HG03432 (cell line): ENCODE results near the gene STPG2.
"Not testable (repeated sequence)": the region's sequence is repeated elsewhere in the genome, so short reads cannot be mapped to it uniquely, and the experiment has no call there.

Experiments
- ATAC-seq: cut with Tn5 transposase; IDR thresholded peaks from one replicate; pipeline ENCODE4 v1.9.1; 2021; ENCODE audit warnings: mild to moderate bottlenecking, moderate library complexity; ENCODE audit not compliant: unreplicated experiment

STPG2 gene

DNA sequence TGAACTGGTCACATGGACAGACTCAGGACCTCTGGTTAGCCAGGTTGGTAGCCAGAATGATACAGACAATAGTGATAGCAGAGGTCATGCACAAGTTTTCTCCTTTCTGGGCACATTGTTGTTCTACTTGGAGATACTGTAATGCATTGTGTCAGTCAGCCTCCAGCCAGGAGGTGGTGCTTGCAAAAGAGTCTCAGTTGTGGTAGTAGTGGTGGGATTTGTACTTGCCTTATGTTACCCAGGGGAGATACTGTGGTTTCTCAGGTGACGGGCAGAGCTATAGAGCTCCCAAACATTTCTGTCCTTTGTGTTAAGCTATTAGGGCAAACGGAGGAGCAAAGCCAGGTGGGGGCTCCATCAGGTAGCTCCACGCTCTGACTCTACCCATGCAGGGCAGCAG, 190.5 kb downstream of the STPG2 start:
- no peak for ATAC-seq

DNA sequence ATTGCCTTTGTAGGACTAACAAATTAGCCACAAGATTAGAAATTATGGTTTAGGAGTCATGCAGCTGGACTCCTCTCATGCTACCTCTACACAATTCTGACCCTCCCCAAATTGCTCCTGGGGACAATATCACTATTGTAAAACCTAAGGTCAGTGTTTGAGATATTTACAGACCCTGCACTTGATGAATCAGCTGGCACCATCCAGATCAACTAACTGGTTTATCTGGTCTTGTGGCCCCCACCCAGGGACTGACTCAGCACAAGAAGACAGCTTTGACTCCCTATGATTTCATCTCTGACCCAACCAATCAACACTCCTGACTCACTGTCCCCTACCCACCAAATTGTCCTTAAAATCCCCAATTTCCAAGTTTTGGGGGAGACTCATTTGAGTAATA, 192.4 kb downstream of the STPG2 start:
- ATAC-seq: no peak

DNA sequence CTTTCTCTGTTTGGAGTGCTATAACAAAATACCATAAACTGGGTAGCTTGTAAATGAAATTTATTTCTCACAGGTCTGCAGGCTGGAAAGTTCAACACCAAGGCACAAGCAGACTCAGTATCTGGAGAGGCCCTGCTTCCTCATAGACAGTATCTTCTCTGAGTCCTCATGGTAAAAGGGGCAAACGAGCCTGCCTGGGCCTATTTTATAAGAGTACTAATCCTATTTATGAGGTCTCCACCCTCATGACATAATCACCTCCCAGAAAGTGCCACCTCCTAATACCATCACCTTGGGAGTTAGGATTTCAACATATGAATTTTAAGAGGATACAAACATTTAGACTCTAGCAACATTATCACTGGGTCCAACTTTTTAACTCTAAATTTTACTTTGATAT, 200.3 kb downstream of the STPG2 start:
- no peak for ATAC-seq

DNA sequence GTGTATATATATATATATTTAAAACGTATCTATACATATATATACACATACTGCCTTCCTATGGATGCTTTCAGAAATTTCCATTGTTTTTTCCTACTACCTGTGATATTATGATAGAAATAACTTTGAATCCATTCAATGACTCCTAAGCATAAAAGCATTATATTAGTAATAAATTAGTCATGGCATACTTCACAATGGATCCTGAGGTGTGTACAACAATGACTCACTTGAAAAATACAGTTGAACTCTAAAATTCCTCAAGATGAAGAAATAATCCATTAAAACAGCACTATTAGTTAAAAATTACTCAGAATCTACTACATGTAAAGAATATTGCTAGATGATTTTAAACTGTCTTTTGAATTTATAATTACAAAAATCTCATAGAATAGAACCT, 201.1 kb downstream of the STPG2 start:
- ATAC-seq: no peak

DNA sequence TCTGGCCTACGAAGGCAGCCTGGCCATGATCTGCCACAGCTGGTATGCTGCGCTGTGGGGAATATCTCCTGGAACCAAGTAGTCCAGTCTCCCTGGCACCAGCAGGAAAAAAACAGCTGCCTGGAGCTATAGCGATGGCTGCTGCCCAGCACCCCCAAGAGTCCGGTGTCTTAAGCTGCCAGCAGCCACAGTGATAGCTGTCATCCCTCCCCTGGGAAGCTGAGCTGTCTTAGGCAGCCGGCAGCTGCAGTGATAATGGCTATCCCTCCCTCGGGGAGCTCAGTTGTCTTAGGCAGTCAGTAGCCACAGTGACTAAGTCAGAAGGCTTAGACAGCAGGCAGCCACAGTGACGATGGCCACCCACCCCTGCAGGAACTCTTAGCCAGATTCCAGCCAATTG, 205.1 kb downstream of the STPG2 start:
- no peak for ATAC-seq

DNA sequence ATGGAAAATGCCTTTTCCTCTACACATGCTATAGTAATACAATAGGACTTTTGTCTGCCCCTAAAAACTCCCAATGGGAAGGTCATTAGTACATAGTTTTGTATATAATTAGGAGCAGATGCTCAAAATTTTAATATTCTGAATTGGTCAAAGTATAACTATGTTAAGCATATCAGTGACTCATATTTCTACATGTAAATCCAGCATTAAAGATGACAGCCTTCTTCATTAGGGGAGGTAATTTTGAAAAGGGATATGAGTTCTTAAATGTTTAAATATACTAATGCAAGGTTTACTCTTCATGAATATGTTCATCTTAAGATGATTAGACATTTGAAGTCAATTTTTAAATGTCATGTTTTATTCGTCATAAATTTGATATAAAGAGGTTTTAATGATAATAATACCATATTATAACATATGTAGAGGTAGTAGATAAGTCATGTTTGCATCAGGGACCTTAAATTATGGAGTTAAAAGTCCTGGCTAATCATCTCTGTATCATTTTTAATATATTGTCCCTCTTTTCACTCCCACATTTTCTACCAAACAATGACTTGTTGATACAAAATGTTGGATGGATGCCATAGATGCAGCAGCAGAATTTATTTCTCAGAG, 218.8 kb downstream of the STPG2 start:
- no peak for ATAC-seq

DNA sequence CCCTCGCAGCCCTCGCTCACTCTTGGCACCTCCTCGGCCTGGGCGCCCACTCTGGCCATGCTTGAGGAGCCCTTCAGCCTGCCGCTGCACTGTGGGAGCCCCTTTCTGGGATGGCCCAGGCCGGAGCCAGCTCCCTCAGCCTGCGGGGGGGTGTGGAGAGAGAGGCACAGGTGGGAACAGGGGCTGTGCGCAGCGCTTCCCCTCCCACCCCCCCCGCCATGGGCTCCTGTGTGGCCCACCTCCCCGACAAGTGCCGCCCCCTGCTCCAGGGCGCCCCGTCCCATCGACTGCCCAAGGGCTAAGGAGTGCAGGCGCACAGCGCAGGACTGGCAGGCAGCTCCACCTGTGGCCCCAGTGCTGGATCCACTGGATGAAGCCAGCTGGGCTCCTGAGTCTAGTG, 220.2 kb downstream of the STPG2 start:
- no peak for ATAC-seq

DNA sequence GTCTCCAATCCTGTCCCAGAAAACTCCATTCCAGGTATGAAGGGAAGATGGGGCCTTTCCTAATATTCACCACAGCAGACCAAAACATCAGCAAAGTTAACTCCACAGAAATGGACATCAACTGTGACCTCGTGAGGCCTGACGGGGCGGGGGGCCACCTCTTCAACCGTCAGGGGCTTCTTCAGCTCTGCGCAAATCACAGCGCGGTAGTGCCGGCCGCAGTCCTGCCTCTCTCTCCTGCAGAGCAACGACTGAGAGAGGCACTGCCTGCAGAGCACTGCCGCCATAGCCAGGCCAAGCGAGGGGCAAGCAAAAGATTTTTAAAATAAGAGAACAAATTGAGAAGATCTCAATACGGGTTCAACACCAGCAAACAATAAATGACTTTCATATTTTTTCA, 226.2 kb downstream of the STPG2 start:
- no peak for ATAC-seq

DNA sequence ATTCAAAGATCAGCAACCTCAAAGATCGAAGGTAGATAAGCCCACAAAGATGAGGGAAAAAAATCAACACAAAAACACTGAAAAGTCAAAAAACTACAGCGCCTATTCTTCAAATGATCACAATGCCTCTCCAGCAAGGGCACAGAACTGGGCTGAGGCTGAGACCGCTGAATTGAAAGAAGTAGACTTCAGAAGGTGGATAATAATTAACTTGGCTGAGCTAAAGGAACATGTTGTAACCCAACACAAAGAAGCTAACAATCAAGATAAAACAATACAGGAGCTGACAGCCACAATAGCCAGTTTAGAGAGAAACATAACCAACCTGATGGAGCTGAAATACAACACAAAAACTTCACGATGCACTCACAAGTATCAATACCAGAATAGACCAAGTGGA, 231.1 kb downstream of the STPG2 start:
- no peak for ATAC-seq

DNA sequence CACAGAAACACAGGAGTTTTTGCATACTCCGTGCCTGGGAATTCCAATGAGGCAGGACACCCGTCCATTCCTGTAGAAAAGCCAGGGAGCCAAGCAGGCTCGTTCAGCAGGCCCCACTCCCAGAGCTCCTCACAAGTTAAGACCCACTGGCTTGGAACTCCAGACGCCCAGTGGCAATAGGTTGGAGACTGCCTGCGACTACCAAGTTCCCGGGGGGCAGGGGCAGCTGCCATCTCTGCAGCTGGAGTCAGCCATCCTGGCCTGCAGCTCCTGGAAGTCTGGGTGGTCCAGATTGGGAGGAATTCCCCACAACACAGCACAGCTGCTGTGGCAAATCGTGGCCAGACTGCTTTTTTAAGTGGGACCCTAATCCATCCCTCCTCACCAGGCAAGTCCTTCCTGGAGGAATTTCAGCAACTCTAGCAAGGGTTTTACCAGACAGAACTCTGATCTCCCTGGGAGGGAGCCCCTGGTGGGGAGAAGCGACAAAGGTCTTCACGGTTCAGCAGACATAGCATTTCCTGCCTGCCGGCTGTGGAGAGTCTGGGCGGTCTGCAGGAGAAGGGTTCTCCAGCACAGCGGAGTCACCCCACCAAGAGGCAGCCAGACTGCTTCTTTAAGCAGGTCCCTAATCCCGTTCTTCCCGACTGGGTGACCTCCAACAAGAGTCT, 231.9 kb downstream of the STPG2 start:
- ATAC-seq: no peak

DNA sequence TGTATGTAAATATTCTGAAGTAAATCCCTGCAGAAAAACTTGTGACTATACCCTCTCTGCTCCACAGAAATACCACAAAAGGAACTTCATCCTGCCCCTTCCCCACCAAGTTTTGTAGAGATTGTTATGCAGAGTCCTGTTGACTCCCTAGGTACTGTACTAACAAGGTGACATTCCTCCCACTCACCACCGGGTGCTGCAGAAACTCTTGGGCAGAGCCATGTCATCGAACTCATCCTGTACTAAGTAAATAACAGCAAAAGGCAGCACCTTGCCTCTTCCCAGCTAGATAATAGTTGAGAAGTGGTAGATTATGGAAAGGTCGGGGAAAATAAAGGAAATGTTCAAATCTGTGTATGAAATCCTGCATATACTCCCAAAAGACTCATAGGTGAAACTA, 233.3 kb downstream of the STPG2 start:
- ATAC-seq: no peak

DNA sequence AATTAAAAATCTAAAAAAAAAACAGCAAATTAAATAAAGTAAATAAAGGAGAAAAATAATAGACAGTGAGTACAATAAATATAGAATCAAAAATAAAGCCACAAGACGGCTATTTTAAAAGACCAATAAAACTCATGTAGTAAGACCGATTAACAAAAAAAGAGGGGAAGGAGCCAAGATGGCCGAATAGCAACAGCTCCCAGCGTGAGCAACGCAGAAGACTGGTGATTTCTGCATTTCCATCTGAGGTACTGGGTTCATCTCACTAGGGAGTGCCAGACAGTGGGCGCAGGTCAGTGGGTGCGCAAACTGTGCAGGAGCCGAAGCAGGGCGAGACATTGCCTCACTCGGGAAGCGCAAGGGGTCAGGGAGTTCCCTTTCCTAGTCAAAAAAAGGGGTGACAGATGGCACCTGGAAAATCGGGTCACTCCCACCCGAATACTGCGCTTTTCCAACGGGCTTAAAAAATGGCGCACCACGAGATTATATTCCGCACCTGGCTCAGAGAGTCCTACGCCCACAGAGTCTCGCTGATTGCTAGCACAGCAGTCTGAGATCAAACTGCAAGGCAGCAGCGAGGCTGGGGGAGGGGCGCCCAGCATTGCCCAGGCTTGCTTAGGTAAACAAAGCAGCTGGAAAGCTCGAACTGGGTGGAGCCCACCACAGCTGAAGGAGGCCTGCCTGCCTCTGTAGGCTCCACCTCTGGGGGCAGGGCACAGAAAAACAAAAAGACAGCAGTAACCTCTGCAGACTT, 239.7 kb downstream of the STPG2 start:
- not testable (repeated sequence) for ATAC-seq

DNA sequence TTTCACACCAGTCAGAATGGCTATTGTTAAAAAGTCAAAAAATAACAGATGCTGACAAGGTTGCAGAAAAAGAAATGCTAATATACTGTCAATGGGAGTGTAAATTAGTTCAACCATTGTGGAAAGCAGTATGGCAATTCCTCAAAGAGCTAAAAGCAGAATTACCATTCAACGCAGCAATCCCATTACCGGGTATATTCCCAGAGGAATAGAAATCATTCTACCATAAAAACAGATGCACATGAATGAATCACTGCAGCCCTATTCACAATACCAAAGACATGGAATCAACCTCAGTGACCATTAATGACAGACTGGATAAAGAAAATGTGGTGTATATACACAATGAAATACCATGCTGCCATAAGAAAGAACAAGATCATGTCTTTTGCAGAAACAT, 243.0 kb downstream of the STPG2 start:
- no peak for ATAC-seq

DNA sequence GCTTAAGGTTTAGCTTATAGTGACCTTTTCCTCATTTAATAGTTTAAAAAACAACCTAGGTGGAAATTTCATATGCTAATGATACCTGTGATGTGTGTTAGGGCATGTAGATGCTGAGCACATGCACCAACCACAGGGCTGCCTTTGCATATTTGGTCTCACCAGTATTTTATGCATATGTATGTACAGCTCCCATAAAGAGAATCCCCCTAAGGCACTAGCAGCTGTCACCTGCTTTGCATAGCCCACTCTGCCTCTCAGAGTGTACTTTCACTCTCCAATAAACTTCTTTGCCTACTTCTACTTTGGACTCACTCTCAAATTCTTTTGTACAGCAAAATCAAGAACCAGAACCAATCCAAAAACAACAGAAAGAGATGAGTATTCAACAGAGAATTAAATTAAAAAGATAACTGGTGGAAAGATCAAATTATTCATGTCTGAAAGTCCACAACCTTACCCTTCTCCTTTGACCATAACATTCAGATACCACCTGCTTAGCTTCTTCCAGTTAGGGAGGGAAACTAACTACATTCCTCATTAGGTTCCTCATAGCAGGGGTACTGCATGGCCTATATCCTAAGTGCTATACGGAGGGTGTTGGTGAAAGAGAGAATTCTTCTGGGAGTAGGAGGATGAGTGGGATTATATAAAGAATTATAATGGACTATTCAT, 250.5 kb downstream of the STPG2 start:
- ATAC-seq: no peak

DNA sequence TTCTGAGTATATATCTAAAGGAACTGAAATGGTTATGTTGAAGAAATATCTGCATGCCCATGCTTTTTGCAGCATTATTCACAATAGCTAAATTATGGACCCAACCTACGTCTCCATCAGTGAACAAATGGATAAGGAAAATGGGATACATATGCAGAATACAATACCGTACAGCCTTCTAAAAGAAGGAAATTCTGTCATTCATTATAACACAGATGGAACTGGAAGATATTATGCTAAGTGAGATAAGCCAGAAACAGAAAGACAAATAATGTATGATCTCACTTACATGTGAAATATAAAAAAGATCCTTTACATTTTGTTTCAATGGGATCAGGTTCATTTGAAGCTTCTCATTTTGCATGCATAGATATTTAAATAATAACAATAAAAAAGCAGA, 263.3 kb downstream of the STPG2 start:
- ATAC-seq: no peak

DNA sequence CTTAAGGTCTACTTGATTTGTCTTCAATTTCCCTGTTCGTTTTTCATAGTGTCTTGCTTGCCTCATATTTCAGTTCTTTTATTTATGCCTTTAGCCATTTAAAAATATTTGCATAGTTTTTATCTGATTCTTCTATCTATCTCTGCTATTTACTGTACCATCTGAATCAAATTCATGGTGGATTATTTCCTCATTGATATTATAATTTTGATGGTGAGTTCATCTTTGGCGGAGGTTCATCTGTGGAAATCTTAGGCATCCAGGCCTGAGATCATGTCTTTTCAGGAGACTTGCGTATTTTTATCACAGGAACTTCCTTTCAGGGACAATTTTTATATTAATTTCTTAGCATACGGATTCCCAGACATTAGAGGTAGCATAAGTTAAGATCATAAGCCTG, 275.2 kb downstream of the STPG2 start:
- ATAC-seq: no peak

DNA sequence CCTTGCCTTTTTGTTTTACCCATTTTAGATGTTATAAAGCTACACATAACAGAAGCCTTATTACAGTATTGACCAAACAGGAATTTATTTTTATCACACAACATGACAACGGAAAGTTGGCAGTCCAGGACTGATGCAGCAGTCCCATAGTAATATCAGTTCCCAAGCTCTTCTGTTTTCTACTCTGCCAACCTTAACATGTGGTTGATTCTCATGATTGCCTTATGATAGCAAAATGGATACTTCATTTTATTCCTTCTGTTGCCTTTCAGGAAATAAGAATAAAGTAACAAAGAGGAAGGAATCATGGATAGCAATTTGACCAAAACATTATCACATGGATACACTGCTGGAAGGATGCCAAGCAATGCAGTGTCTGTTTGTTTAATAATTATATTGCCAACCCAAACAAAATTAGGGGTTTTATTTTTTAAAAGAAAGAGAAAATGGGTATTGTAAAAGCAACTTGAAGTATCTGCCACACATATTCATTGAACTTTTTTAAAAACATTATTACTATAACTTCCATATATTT, 275.7 kb downstream of the STPG2 start:
- no peak for ATAC-seq

DNA sequence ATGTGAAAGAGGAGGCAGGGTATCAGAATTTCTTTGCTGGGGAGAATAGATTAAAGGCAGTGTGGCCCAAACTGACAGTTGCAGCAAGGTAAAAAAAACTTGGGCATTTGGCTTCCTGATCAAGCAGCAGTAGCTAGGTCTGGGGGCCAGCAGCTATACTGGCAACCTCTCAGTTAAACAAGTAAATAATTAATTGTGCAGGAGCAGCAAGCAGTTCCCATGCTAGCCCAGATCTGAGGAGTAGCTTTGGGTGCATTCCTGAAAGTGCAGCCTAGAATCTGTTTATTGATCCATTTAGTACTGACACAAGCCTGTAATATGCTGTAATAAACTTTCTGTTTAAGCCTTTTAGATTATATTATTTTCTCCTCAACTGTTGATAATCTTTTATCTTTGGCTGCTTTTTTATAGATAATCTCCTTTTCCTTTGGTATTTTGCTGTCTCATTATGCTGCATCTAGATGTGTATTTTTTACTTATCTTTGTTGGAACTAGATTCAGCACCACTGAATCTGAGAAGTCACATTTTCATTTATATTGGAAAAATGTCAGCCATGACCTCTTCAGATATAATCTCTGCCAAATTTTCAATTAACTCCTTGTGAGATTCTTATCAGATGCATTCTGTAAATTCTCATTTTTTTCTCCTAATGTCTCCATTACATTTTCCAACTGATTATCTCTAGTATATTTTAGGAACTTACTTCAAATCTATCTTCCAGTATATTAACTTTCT, 276.3 kb downstream of the STPG2 start:
- no peak for ATAC-seq

DNA sequence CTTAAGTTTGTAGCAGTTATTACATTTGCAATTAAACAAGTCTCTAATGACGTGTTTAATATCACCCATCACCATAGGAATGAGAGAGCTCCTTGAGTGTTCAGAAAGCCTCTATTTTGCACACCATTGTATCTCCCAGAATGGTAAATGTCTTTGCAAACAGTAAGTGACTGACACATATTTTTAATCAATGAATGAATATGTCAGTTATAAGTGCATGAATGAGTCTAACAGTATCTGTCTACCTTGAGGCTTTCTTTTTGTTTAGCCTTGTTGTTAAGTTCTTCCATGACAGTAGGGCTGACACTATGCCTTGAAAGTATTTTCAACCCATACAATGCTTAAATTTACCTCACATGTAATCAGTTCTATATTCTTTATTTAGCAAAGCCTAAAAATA, 292.2 kb downstream of the STPG2 start:
- no peak for ATAC-seq

DNA sequence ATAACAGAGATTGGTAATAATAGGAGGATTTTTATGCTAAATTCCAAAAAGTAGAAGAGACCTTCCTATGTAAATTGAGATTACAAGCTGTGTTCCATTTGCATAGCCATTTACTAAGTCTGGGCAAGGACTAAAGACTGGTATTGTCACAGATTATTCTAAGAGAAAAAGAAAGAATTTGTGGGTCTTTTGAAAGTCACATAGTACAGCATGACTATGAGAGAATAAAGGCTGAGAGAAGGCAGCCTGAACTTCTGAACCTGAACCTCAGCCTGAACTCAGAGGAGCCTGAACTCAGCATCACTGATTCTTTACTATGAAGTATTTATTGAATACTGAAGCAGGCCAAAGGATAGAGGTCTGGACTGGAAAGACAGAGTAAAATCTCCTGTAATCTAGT, 297.5 kb downstream of the STPG2 start:
- ATAC-seq: no peak

DNA sequence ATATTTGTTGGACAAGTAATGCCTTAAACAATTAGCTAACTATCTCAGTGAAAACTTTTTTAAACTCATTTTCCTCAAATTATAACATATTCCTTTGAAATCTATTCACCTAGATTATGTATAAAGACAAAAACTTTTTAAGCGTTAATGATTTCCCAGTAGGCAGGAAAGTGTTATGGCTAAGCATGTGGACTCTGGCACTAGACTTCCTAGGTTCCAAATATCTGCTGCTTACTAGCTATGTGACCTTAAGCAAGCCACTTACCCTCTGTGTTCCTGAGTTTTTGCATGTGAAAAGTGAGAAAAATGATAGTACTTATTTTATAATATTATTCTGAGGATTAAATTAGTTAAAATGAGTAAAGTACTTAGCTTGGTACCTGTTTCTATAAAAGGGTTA, 301.8 kb downstream of the STPG2 start:
- no peak for ATAC-seq
